GM19193 (cell line): ENCODE measurements around the gene SFMBT2.

Experiments
- POLR2A ChIP-seq: IDR thresholded peaks from 4 replicates; pipeline ENCODE4 v1.6.1; 2011; ENCODE audit not compliant: insufficient read depth, insufficient read length; ENCODE audit errors: extremely low read depth

The SFMBT2 gene

DNA sequence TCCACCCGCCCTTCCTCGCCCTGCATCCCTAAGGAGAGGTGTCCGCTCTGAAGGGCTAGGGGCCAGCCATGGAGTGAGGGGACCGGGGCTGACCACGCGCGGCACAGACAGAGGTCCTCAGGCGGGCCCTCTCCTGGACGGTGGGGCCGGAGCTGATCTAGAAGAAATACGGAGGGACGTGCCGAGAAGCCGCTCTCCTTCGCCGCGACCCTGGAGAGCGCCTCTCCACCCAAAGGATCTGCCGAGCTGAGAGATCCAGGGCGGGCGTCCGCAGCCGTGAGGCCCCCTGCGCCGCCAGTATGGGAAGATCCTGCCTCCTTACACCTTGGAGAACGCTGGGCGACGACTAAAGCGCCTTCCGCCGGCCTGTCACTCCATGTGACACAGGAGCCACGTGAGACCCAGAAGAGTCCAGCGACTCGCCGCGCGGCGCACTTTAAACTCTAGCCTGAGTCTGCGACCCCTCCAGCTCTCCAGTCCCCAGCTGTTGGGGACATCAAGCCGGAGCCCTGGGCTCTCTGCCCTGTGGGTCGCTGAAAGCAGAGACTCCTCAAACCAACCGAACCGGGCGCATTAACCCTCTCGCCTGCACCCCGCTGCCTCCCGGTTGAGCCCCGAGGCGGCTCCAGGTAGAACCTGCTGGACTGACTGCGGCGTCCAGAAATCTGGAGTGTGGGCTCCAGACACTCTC is 1.5 kb upstream of the SFMBT2 start:
- no peak for TF ChIP-seq POLR2A

DNA sequence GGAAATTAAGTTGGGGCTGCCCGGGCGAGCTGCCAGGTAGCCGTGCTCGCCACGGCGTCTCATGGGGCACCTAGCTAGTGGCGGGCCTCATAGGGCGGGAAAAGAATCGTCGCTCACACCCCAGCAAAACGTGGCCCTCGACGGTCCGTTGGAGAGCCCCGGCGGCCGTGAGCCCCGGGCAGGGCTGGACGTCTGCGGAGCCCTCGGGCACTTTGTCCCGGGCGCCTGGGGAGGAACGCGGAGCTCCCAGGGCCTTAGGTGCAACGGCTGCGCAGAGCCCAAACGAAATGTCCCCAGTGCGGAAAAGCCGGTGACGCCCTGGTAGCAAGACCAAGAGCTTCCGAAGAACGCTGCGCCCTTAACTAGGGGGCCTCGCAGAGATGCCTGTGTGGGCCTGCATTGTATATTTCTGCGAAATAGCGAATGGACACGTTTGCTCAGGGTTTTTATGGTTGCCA is 866 bp upstream of the SFMBT2 start:
- no peak for TF ChIP-seq POLR2A

GRCh38 chr10:7410301-7410861 is 453 bp downstream of the SFMBT2 start:
- no peak for TF ChIP-seq POLR2A

DNA sequence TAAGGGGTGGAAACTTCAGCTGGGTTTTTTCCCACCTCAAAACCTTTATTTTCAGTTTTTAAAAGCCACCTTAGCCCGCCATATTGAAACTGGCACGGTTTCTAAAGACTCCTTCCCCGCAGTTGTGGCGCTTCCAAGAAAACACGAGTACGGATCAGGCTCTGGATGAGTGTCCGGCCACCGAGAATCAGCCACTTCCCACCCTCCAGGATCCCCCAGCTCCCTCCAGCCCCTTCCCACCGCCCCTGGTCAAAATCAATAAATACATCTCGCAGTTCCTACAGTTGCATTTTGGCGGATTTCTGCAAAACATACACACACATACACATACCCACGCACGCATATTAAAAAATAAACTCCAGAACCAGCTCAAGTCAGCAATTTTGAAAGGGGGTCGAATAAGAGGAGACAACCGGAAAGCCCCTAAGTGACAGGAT is 1.1 kb downstream of the SFMBT2 start:
- no peak for TF ChIP-seq POLR2A

GRCh38 chr10:7409045-7409731 is 1.6 kb downstream of the SFMBT2 start:
- TF ChIP-seq POLR2A = peak; percentile 57

- peak; percentile 35 for TF ChIP-seq POLR2A
These were observed 2.4 kb downstream of the SFMBT2 start for GRCh38 chr10:7408291-7409044.

- TF ChIP-seq POLR2A = no peak
These were observed 3.2 kb downstream of the SFMBT2 start for GRCh38 chr10:7407368-7408290.

GRCh38 chr10:7406712-7407333 is 4.0 kb downstream of the SFMBT2 start:
- TF ChIP-seq POLR2A = no peak

- no peak for TF ChIP-seq POLR2A
These were observed 5.2 kb downstream of the SFMBT2 start for GRCh38 chr10:7405637-7406036.

GRCh38 chr10:7403620-7404019 is 7.2 kb downstream of the SFMBT2 start:
- no peak for TF ChIP-seq POLR2A

GRCh38 chr10:7401782-7402181 is 9.1 kb downstream of the SFMBT2 start:
- no peak for TF ChIP-seq POLR2A

DNA sequence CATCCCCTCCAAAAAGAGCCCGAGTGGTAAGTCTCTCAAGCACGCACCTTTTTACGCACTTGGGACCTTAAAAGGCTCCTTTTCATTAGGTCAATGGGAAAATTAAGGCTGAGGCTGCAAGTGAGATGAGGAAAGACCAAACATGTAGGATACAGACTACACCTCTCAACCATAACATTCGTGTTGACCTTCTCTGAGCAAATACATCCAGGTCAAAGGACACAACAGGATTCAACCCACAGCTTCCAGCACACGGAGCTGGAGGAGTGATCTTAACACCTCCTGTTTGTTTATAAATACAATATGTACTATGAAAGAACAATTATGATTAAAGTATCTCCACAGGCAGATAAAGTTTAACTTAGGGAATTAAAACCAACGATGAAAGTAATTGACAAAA is 9.7 kb downstream of the SFMBT2 start:
- no peak for TF ChIP-seq POLR2A

DNA sequence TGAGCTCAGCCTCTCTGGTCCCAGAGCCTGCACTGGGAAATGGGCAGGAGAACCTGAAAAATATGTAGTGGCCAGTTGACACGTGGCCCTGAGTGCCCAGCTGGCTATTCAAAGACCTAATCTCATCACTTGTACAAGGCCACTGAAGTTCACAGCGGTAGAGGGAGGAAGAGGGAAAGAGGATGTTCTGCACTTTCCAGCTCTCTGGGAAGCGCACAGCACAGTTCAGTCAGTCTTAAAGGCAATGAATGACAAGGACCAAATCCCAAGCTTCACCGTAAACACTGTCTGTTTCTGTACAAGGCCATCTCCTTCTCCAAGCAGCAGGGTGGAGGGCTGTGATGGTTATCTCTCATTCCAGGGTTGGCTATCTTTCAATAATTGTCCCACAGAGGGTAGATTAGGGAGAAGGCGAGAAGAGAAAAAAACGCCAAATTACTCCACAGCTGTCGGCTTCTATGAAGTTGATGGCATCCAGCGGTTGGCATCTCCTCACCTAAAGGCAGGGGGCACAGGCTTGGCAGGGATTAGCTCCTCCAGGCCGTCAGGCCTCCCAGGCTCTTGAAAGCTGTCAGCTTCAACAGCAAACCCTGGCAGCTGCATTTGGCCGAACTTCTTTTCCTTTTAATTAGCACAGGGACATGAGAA is 10.6 kb downstream of the SFMBT2 start:
- no peak for TF ChIP-seq POLR2A
